ACC112 (cell line): ENCODE data around the gene COL23A1.
"Not testable (repeated sequence)": the region's sequence is repeated elsewhere in the genome, so short reads cannot be mapped to it uniquely, and the experiment has no call there.

Experiments
- H2AFZ ChIP-seq: fragments of 200-600 bp; sonication (generic); one replicate; pipeline ENCODE4 v1.6.0; 2017; ENCODE audit warnings: antibody characterized with exemption, low read length; ENCODE audit not compliant: unreplicated experiment
- H3K27ac ChIP-seq: fragments of 200-600 bp; sonication (generic); 2 replicates; pipeline ENCODE4 v1.5.1; 2014; ENCODE audit warnings: low read depth, mild to moderate bottlenecking, antibody characterized with exemption, low read length, moderate library complexity
- H3K27me3 ChIP-seq: fragments of 200-600 bp; sonication (generic); 2 replicates; pipeline ENCODE4 v1.6.1; 2014; ENCODE audit warnings: mild to moderate bottlenecking, antibody characterized with exemption, low read length, moderate library complexity, mixed read lengths; ENCODE audit not compliant: insufficient read depth
- H3K36me3 ChIP-seq: fragments of 200-600 bp; sonication (generic); 2 replicates; pipeline ENCODE4 v1.6.1; 2016; ENCODE audit warnings: mild to moderate bottlenecking, antibody characterized with exemption, low read length, moderate library complexity, mixed read lengths; ENCODE audit not compliant: insufficient read depth
- H3K4me1 ChIP-seq: fragments of 200-600 bp; sonication (generic); one replicate; pipeline ENCODE4 v1.6.1; 2016; ENCODE audit warnings: low read length, mixed read lengths; ENCODE audit not compliant: insufficient read depth, unreplicated experiment, control insufficient read depth
- H3K4me3 ChIP-seq: fragments of 200-600 bp; sonication (generic); 2 replicates; pipeline ENCODE4 v1.5.1; 2014; ENCODE audit warnings: mild to moderate bottlenecking, low read depth, low read length
- H3K79me2 ChIP-seq: fragments of 200-600 bp; sonication (generic); one replicate; pipeline ENCODE4 v1.6.0; 2016; ENCODE audit warnings: low read length; ENCODE audit not compliant: control insufficient read depth, unreplicated experiment, insufficient read depth

Gene COL23A1

GRCh38 chr5:178375348-178375747 lies 214.8 kb downstream of the COL23A1 start:
- no peaks in the 10 kb centered on the region for H3K4me1 ChIP-seq
- peaks cover 28% of the 10 kb centered on the region for H3K27me3 ChIP-seq
- no peak overlapping the region for H2AFZ ChIP-seq
- H3K36me3 ChIP-seq, result no peaks in the 10 kb centered on the region
- H3K27ac ChIP-seq, result no peak overlapping the region
- H3K4me3 ChIP-seq, result no peak overlapping the region
- H3K79me2 ChIP-seq, result no peaks in the 10 kb centered on the region

- H3K27me3 ChIP-seq, result peaks cover 36% of the 10 kb centered on the region
- no peak overlapping the region for H3K27ac ChIP-seq
- no peaks in the 10 kb centered on the region for H3K79me2 ChIP-seq
- no peaks in the 10 kb centered on the region for H3K36me3 ChIP-seq
- H3K4me3 ChIP-seq, result no peak overlapping the region
- no peaks in the 10 kb centered on the region for H3K4me1 ChIP-seq
- no peak overlapping the region for H2AFZ ChIP-seq
Measured at GRCh38 chr5:178373711-178374110, 216.5 kb downstream of the COL23A1 start.

GRCh38 chr5:178372142-178372571 lies 218.0 kb downstream of the COL23A1 start:
- no peak overlapping the region for H3K27ac ChIP-seq
- H3K4me1 ChIP-seq, result no peaks in the 10 kb centered on the region
- peaks cover 42% of the 10 kb centered on the region for H3K27me3 ChIP-seq
- no peak overlapping the region for H2AFZ ChIP-seq
- peak overlapping the region; percentile 4; the same call in 1 of the 2 replicates for H3K4me3 ChIP-seq
- no peaks in the 10 kb centered on the region for H3K79me2 ChIP-seq
- H3K36me3 ChIP-seq, result no peaks in the 10 kb centered on the region

- Histone ChIP-seq H3K27ac (no peak overlapping the region), H2AFZ (no peak overlapping the region), H3K4me1 (no peaks in the 10 kb centered on the region), H3K27me3 (peaks cover 48% of the 10 kb centered on the region), H3K36me3 (no peaks in the 10 kb centered on the region), H3K79me2 (no peaks in the 10 kb centered on the region), H3K4me3 (peak overlapping the region; percentile 4; the same call in 1 of the 2 replicates)
Measured at GRCh38 chr5:178371362-178372111, 218.7 kb downstream of the COL23A1 start.

- Histone ChIP-seq H3K4me1 (no peaks in the 10 kb centered on the region), H2AFZ (no peak overlapping the region), H3K79me2 (no peaks in the 10 kb centered on the region), H3K27ac (no peak overlapping the region), H3K27me3 (peaks cover 49% of the 10 kb centered on the region), H3K4me3 (no peak overlapping the region), H3K36me3 (no peaks in the 10 kb centered on the region)
Measured at GRCh38 chr5:178370102-178370501, 220.1 kb downstream of the COL23A1 start.

GRCh38 chr5:178369469-178369868 lies 220.7 kb downstream of the COL23A1 start:
- not testable (repeated sequence) for H3K27ac ChIP-seq, H3K4me1 ChIP-seq, H3K79me2 ChIP-seq, H3K4me3 ChIP-seq, H3K36me3 ChIP-seq, H2AFZ ChIP-seq
- peaks cover 43% of the 10 kb centered on the region for H3K27me3 ChIP-seq

- no peaks in the 10 kb centered on the region for H3K79me2 ChIP-seq
- H3K27ac ChIP-seq, result no peak overlapping the region
- no peaks in the 10 kb centered on the region for H3K36me3 ChIP-seq
- H3K27me3 ChIP-seq, result peaks cover 40% of the 10 kb centered on the region
- no peak overlapping the region for H2AFZ ChIP-seq
- H3K4me3 ChIP-seq, result no peak overlapping the region
- no peaks in the 10 kb centered on the region for H3K4me1 ChIP-seq
Measured at GRCh38 chr5:178368716-178369300, 221.4 kb downstream of the COL23A1 start.

- no peak overlapping the region for H3K4me3 ChIP-seq
- H3K27ac ChIP-seq, result no peak overlapping the region
- no peaks in the 10 kb centered on the region for H3K36me3 ChIP-seq
- peaks cover 40% of the 10 kb centered on the region for H3K27me3 ChIP-seq
- H3K79me2 ChIP-seq, result no peaks in the 10 kb centered on the region
- H2AFZ ChIP-seq, result no peak overlapping the region
- no peaks in the 10 kb centered on the region for H3K4me1 ChIP-seq
Measured at GRCh38 chr5:178368274-178368673, 221.9 kb downstream of the COL23A1 start.

- no peaks in the 10 kb centered on the region for H3K4me1 ChIP-seq
- H2AFZ ChIP-seq, result no peak overlapping the region
- peaks cover 37% of the 10 kb centered on the region for H3K27me3 ChIP-seq
- no peaks in the 10 kb centered on the region for H3K36me3 ChIP-seq
- H3K27ac ChIP-seq, result no peak overlapping the region
- no peaks in the 10 kb centered on the region for H3K79me2 ChIP-seq
- H3K4me3 ChIP-seq, result no peak overlapping the region
Measured at GRCh38 chr5:178367736-178368120, 222.5 kb downstream of the COL23A1 start.

GRCh38 chr5:178366998-178367735 lies 223.0 kb downstream of the COL23A1 start:
- no peak overlapping the region for H3K27ac ChIP-seq
- H3K36me3 ChIP-seq, result no peaks in the 10 kb centered on the region
- H3K4me3 ChIP-seq, result no peak overlapping the region
- H3K79me2 ChIP-seq, result no peaks in the 10 kb centered on the region
- peaks cover 33% of the 10 kb centered on the region for H3K27me3 ChIP-seq
- no peak overlapping the region for H2AFZ ChIP-seq
- no peaks in the 10 kb centered on the region for H3K4me1 ChIP-seq
